Measurements from ENCODE around the gene LRGUK. TPM values are rescaled to one million over a fixed set of nuclear protein-coding genes. Genes with fewer than 3 reads are reported as not detected.

The LRGUK gene
- total RNA-seq, 4 donors from 2014 or later: 0.57 to 2.2 (median 1.6) TPM

DNA sequence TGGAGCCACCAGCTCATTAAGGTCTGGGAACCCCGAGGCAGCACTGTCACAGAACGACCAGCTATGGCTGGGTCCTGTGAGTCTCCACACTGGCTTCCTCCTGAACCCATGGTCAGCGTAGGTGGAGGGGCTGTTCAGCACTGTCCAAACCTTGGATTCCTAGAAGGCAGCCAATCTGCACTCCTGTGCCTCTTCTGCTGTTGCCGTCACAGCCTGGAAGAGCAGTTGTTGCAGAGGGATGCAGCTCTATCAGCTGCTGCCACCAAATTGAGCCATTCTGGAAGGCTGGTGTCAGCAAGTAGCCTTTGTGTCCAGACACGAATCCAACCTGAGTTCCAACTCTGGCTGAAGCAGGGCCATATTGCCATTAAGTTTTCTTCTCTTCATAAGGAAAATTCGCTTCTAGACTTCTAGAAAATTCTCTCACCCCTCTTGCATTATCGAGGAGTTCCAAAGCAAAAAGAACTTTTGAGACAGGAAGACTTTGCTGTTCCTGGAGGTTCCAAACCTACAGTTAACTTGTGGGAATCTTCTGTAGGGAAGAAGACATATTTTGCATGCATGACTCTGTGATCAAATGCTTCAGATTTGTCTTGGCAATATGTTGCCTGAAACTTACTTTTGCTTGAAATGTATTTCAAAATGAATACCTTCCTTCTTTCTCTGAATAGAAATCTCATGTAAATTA lies 84.0 kb downstream of the LRGUK start:
- TF ChIP-seq, protein P1, sequence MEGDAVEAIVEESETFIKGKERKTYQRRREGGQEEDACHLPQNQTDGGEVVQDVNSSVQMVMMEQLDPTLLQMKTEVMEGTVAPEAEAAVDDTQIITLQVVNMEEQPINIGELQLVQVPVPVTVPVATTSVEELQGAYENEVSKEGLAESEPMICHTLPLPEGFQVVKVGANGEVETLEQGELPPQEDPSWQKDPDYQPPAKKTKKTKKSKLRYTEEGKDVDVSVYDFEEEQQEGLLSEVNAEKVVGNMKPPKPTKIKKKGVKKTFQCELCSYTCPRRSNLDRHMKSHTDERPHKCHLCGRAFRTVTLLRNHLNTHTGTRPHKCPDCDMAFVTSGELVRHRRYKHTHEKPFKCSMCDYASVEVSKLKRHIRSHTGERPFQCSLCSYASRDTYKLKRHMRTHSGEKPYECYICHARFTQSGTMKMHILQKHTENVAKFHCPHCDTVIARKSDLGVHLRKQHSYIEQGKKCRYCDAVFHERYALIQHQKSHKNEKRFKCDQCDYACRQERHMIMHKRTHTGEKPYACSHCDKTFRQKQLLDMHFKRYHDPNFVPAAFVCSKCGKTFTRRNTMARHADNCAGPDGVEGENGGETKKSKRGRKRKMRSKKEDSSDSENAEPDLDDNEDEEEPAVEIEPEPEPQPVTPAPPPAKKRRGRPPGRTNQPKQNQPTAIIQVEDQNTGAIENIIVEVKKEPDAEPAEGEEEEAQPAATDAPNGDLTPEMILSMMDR (IDR thresholded peaks at IDR 0.05; ENCODE audit: low read depth): no peak

GRCh38 chr7:134211817-134212216 lies 84.7 kb downstream of the LRGUK start:
- TF ChIP-seq, protein P1 (IDR thresholded peaks at IDR 0.05; ENCODE audit: low read depth): no peak

DNA sequence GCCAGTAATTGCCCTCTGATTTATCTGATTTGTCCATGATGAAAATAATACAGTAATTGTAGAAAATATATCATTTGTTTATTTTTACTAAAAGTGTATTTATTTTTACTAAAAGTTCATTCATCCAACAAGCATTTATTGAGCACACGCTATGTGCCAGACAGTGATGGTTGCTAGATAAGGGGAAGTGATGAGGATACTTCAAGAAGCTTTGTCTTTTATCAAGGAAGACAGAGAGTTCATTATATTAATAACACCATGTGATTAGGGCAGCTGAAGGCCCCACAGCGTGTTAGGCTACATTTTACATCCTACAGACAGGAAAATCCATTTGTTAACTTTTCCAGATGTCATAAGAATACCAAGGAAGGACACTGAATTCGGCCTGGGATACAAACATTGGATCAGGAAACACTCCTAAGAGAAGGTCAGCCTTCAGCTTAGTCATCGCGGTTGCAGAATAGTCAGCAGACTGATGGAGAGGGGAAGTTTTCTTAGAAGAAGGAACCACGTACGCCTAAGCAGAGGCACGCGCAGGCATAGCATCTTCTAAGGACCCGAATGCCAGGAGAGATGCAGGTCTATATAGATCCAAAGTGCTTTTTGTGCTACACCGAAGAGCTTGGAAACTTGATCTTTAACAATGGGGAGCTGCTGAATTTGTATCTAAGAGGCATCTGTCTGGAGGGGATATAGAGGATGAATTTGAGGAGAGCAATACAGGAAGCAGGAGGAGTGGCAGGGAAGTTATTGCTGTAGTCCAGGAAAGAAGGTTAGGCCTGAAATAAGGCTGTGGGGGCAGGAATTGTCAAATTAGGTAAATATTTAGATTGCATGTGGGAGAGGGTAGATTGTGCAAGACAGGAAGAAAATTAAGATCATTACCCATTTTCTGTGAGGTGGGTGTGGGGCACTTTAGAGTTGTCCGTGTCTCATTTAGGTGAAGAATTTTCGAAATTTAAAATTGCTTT lies 85.7 kb downstream of the LRGUK start:
- TF ChIP-seq, protein P1 (IDR thresholded peaks at IDR 0.05; ENCODE audit: low read depth): no peak

DNA sequence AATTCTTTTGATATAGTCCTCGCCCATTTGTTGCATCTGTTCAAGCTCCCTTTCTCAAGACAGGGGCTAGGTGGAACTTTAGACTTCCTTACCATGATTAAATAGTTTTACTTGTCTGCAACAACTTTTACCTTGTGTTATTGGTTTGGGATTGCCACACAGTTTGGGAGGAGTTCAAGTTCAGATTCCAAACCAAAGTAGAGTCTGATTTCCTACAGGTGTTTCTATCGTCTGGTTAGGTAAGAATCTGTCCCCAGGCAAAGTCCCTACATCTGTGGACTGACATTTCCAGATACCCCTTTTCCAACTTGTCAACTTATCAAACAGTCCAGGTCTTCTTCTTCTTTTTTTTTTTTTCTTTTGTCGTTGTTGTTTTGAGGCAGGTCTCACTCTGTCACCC lies 93.1 kb downstream of the LRGUK start:
- TF ChIP-seq, protein P1 (IDR thresholded peaks at IDR 0.05; ENCODE audit: low read depth): no peak

DNA sequence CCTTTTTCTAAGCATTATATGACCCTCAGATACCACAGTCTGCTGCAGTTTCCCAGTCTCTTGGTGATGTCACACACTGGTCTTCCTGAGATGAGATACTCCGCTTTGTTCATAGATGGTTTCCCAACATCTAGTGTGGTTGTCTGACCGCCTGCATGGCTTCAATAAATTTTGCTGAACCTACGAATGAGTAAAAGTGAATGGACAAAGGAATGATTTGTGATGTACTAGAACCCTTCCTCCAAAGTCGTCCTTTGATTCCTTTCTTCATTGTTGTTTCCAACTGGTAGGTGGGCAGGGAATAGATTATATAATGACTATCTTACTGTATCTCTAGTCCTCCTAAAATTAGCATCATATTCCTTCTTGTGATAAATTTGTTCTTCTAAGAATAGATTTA lies 107.1 kb downstream of the LRGUK start:
- TF ChIP-seq, protein P1 (IDR thresholded peaks at IDR 0.05; ENCODE audit: low read depth): no peak

DNA sequence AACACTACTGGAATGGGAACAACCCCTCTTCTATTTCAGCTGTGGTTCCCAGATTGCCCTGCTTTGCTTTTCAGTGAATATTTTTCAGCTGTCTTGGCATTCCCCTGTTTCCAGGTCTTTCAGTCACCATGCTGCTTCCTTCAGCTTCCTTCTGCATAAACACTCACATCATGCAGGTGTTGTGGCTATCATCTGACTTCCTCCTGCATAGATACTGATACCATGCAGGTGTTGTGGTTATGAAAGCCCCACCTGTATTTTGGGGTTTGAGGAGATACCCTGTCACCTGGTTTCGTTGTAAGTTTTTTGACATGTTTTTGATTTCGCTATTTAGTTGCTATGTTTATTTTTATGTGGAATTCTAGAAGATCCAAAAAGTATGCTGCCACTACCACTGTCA lies 118.1 kb downstream of the LRGUK start:
- TF ChIP-seq, protein P1 (IDR thresholded peaks at IDR 0.05; ENCODE audit: low read depth): no peak

GRCh38 chr7:134246347-134246746 lies 119.2 kb downstream of the LRGUK start:
- TF ChIP-seq, protein P1 (IDR thresholded peaks at IDR 0.05; ENCODE audit: low read depth): no peak
